Vagina (tissue), 2 donors: ENCODE data around the gene KAZN. TPM values are rescaled to one million over a fixed set of nuclear protein-coding genes. Genes with fewer than 3 reads are reported as not detected.

Experiments
- DNase-seq, 2 donors: peaks; one replicate each; pipeline ENCODE4 v3.0.0-alpha.2; 2017; ENCODE audit errors: extremely low spot score in 2 of 2
- H3K27ac ChIP-seq: fragments of 200-600 bp; sonication (generic); one replicate; pipeline ENCODE4 v1.5.1; 2019
- H3K27me3 ChIP-seq: fragments of 200-600 bp; sonication (generic); one replicate; pipeline ENCODE4 v1.5.1; 2019
- H3K36me3 ChIP-seq, 2 donors: fragments of 200-600 bp; sonication (generic); one replicate each; pipeline ENCODE4 v1.5.1; 2017 to 2019
- H3K4me1 ChIP-seq: fragments of 200-600 bp; sonication (generic); one replicate; pipeline ENCODE4 v1.5.1; 2019
- H3K4me3 ChIP-seq, 2 donors: fragments of 200-600 bp; sonication (generic); 1 replicate in 1 of 2; 2 replicates in 1 of 2; pipeline ENCODE4 v1.5.1; 2016 to 2019
- H3K9me3 ChIP-seq: fragments of 200-600 bp; sonication (generic); one replicate; pipeline ENCODE4 v1.5.1; 2019
- CTCF ChIP-seq, 3 experiments: fragments of 450-650 bp in 2 of 3; fragments of 200-600 bp in 1 of 3; sonication (generic) in 1 of 3; IDR thresholded peaks; one replicate each; pipeline ENCODE4 v1.5.1; 2017 to 2019; ENCODE audit warnings: antibody characterized with exemption in 3 of 3, mild to moderate bottlenecking in 2 of 3, moderate library complexity in 2 of 3
- POLR2A ChIP-seq, 2 donors: fragments of 450-650 bp; IDR thresholded peaks; one replicate each; pipeline ENCODE4 v1.6.1; 2017; ENCODE audit warnings: antibody characterized with exemption in 2 of 2, mild to moderate bottlenecking in 2 of 2, moderate library complexity in 2 of 2
- POLR2AphosphoS5 ChIP-seq, 2 donors: sonication (generic); formaldehyde crosslinking; IDR thresholded peaks; one replicate each; pipeline ENCODE4 v1.9.0; 2017; ENCODE audit warnings: antibody characterized with exemption in 2 of 2, mild to moderate bottlenecking in 2 of 2, low read depth in 1 of 2; ENCODE audit not compliant: insufficient read depth in 1 of 2
- intact Hi-C: fragments of 100-400 bp; cut with DNase I; formaldehyde crosslinking; loops from one replicate; pipeline ENCODE4 v1.15.1; 2023
- total RNA-seq: library from RNA; depleted of rRNA; stranded (reverse); fragments of >200 nt; gene quantifications from one replicate; pipeline ENCODE4 v1.2.3, GENCODE V29; 2016

The KAZN gene
- total RNA-seq, 1 donor from 2014 or later, result 29.5 TPM

GRCh38 chr1:14827870-14828269, 229.4 kb downstream of the KAZN start:
- no peak for TF ChIP-seq CTCF (IDR thresholded peaks at IDR 0.05)
- TF ChIP-seq POLR2AphosphoS5 (IDR thresholded peaks at IDR 0.05; ENCODE audit: insufficient read depth in 1 of 2, low read depth in 1 of 2), result no peak
- TF ChIP-seq POLR2A (IDR thresholded peaks at IDR 0.05), result no peak
- intact Hi-C loops, result no loop called here
- no peak overlapping the region for H3K27ac ChIP-seq
- DNase-seq, result no peak
- H3K4me1 ChIP-seq, result no peaks in the 10 kb centered on the region
- no peak overlapping the region for H3K4me3 ChIP-seq
- no peaks in the 10 kb centered on the region for H3K27me3 ChIP-seq
- H3K36me3 ChIP-seq, result no peaks in the 10 kb centered on the region
- no peaks in the 10 kb centered on the region for H3K9me3 ChIP-seq

GRCh38 chr1:14828665-14829064, 230.2 kb downstream of the KAZN start:
- H3K36me3 ChIP-seq, result no peaks in the 10 kb centered on the region
- no peaks in the 10 kb centered on the region for H3K9me3 ChIP-seq
- TF ChIP-seq POLR2AphosphoS5 (IDR thresholded peaks at IDR 0.05; ENCODE audit: insufficient read depth in 1 of 2, low read depth in 1 of 2) (no peak), POLR2A (IDR thresholded peaks at IDR 0.05) (no peak), CTCF (IDR thresholded peaks at IDR 0.05) (no peak)
- intact Hi-C loops, result no loop called here
- no peak overlapping the region for H3K27ac ChIP-seq
- H3K4me3 ChIP-seq, result no peak overlapping the region
- no peaks in the 10 kb centered on the region for H3K4me1 ChIP-seq
- no peaks in the 10 kb centered on the region for H3K27me3 ChIP-seq
- DNase-seq, result no peak

- Histone ChIP-seq H3K27ac (peak overlapping the region; percentile 38), H3K27me3 (no peaks in the 10 kb centered on the region), H3K36me3 (no peaks in the 10 kb centered on the region), H3K9me3 (no peaks in the 10 kb centered on the region), H3K4me3 (no peak overlapping the region), H3K4me1 (no peaks in the 10 kb centered on the region)
- no peak for DNase-seq
- intact Hi-C loops, result no loop called here
- TF ChIP-seq CTCF (IDR thresholded peaks at IDR 0.05) (no peak), POLR2AphosphoS5 (IDR thresholded peaks at IDR 0.05; ENCODE audit: insufficient read depth in 1 of 2, low read depth in 1 of 2) (no peak), POLR2A (IDR thresholded peaks at IDR 0.05) (no peak)
These were observed 237.2 kb downstream of the KAZN start for GRCh38 chr1:14835725-14836124.

- Histone ChIP-seq H3K4me1 (no peaks in the 10 kb centered on the region), H3K9me3 (peaks cover under 1% of the 10 kb centered on the region), H3K4me3 (no peak overlapping the region), H3K27me3 (no peaks in the 10 kb centered on the region), H3K27ac (no peak overlapping the region), H3K36me3 (no peaks in the 10 kb centered on the region)
- intact Hi-C loops, result no loop called here
- no peak for TF ChIP-seq CTCF (IDR thresholded peaks at IDR 0.05)
- TF ChIP-seq POLR2AphosphoS5 (IDR thresholded peaks at IDR 0.05; ENCODE audit: insufficient read depth in 1 of 2, low read depth in 1 of 2), result no peak
- TF ChIP-seq POLR2A (IDR thresholded peaks at IDR 0.05), result no peak
- no peak for DNase-seq
These were observed 238.1 kb downstream of the KAZN start for GRCh38 chr1:14836426-14837140.

GRCh38 chr1:14840374-14840773, 241.9 kb downstream of the KAZN start:
- intact Hi-C loops, result no loop called here

More at GRCh38 chr1:14840374-14840773, 241.9 kb downstream of the KAZN start:
- Histone ChIP-seq H3K9me3 (peaks cover 3% of the 10 kb centered on the region), H3K36me3 (no peaks in the 10 kb centered on the region), H3K27me3 (no peaks in the 10 kb centered on the region), H3K27ac (no peak overlapping the region), H3K4me1 (peaks cover 10% of the 10 kb centered on the region), H3K4me3 (no peak overlapping the region)
- TF ChIP-seq POLR2AphosphoS5 (IDR thresholded peaks at IDR 0.05; ENCODE audit: insufficient read depth in 1 of 2, low read depth in 1 of 2), result no peak
- no peak for TF ChIP-seq POLR2A (IDR thresholded peaks at IDR 0.05)
- no peak for TF ChIP-seq CTCF (IDR thresholded peaks at IDR 0.05)
- no peak for DNase-seq
